AG04450 (cell line): ENCODE measurements around the gene SP7. TPM values are rescaled to one million over a fixed set of nuclear protein-coding genes. Genes with fewer than 3 reads are reported as not detected.
A peak's percentile ranks its signal among the peaks of the same experiment; 100 is the strongest.

Source experiments
- CTCF ChIA-PET: fragments of 300-600, 350-600 bp; formaldehyde crosslinking; extraction: SDS; loops from one replicate; lab custom pipeline; 2022; ENCODE audit warnings: antibody characterized with exemption, inconsistent platforms; lab: Charles Lee
- POLR2A ChIA-PET: fragments of 350-600 bp; formaldehyde crosslinking; extraction: SDS; loops from one replicate; lab custom pipeline; 2021; ENCODE audit warnings: antibody characterized with exemption, inconsistent platforms; lab: Yijun Ruan, JAX
- DNase-seq: peaks from one replicate; pipeline ENCODE4 v3.0.0-alpha.2; 2011; ENCODE audit warnings: low read depth, low spot score
- H3K27ac ChIP-seq: one replicate; pipeline ENCODE4 v1.5.1; 2012; ENCODE audit warnings: low read depth, low read length, control low read depth
- H3K27me3 ChIP-seq: one replicate; pipeline ENCODE4 v1.6.0; 2012; ENCODE audit warnings: low read length; ENCODE audit not compliant: control insufficient read depth, insufficient read depth
- H3K4me3 ChIP-seq: 2 replicates; pipeline ENCODE4 v1.5.1; 2011; ENCODE audit warnings: mild to moderate bottlenecking, low read depth, low read length, control low read depth
- H3K9me3 ChIP-seq: 2 replicates; pipeline ENCODE4 v1.5.1; 2012; ENCODE audit warnings: low read length; ENCODE audit not compliant: control insufficient read depth, insufficient read depth
- CTCF ChIP-seq: IDR thresholded peaks from 2 replicates; pipeline ENCODE4 v1.5.1; 2011; ENCODE audit warnings: low read depth, low read length, control low read depth, inconsistent platforms
- polyA plus RNA-seq: library from polyadenylated mRNA; depleted of rRNA; stranded (reverse); fragments of >200 nt; gene quantifications from 2 replicates; pipeline ENCODE4 v1.2.3, GENCODE V29; 2011

The SP7 gene
- polyA plus RNA-seq, 1 experiment: not detected

GRCh38 chr12:53313996-53314395 lies 22.2 kb downstream of the SP7 start:
- Histone ChIP-seq H3K27me3 (no peaks in the 10 kb centered on the region), H3K9me3 (no peaks in the 10 kb centered on the region), H3K4me3 (no peak overlapping the region), H3K27ac (no peak overlapping the region)
- no peak for DNase-seq
- no peak for TF ChIP-seq CTCF
- ChIA-PET CTCF (interaction anchor here (1.5 kb wide), 1 partner anchor 31 kb away, joined by 3 read pairs; no protein-coding TSS in a partner anchor), POLR2A (no interaction called here)

- DNase-seq: no peak
- TF ChIP-seq CTCF: no peak
- CTCF ChIA-PET: interaction anchor here (5.5 kb wide), 1 partner anchor 13 kb away, joined by 34 read pairs; the partner anchor contains the start of gene AAAS
Measured at GRCh38 chr12:53308276-53308675, 27.9 kb downstream of the SP7 start.

GRCh38 chr12:53306826-53307225 lies 29.3 kb downstream of the SP7 start:
- Histone ChIP-seq H3K27me3 (no peaks in the 10 kb centered on the region), H3K4me3 (no peak overlapping the region), H3K27ac (no peak overlapping the region), H3K9me3 (no peaks in the 10 kb centered on the region)
- ChIA-PET CTCF (no interaction called here), POLR2A (no interaction called here)
- DNase-seq: no peak
- no peak for TF ChIP-seq CTCF

More at GRCh38 chr12:53308276-53308675, 27.9 kb downstream of the SP7 start:
- Histone ChIP-seq H3K4me3 (no peak overlapping the region), H3K9me3 (no peaks in the 10 kb centered on the region), H3K27ac (no peak overlapping the region), H3K27me3 (no peaks in the 10 kb centered on the region)
- POLR2A ChIA-PET: interaction anchor here (0.9 to 1.1 kb wide), 2 partner anchors 13 kb away, joined by 3 read pairs; partner anchors contain the start of gene PFDN5

GRCh38 chr12:53302903-53303302 lies 33.3 kb downstream of the SP7 start:
- no peak for DNase-seq
- TF ChIP-seq CTCF: no peak

GRCh38 chr12:53300187-53300586 lies 36.0 kb downstream of the SP7 start:
- TF ChIP-seq CTCF: no peak
- Histone ChIP-seq H3K27me3 (no peaks in the 10 kb centered on the region), H3K4me3 (peak overlapping the region; percentile 92), H3K27ac (peak overlapping the region; percentile 96), H3K9me3 (no peaks in the 10 kb centered on the region; the same call in 1 of the 2 replicates)
- ChIA-PET POLR2A (interaction anchor here (0.7 to 1.4 kb wide), 4 partner anchors 33 to 221 kb away, joined by 3 to 6 read pairs (median 3); partner anchors contain the start of genes SP1 and SPRYD3), CTCF (interaction anchor here (1.0 to 8.4 kb wide), 2 partner anchors 22 to 45 kb away, joined by 4 to 80 read pairs; partner anchors contain the start of gene AAAS)
- DNase-seq: peak; percentile 21

More at GRCh38 chr12:53302903-53303302, 33.3 kb downstream of the SP7 start:
- ChIA-PET POLR2A (no interaction called here), CTCF (interaction anchor here (2.5 kb wide), 1 partner anchor 19 kb away, joined by 16 read pairs; the partner anchor contains the start of gene AAAS)
- H3K27me3 ChIP-seq: no peaks in the 10 kb centered on the region
- H3K9me3 ChIP-seq: no peaks in the 10 kb centered on the region; the same call in 1 of the 2 replicates
- H3K27ac ChIP-seq: no peak overlapping the region
- H3K4me3 ChIP-seq: no peak overlapping the region
